Measurements from ENCODE around the gene QPCT.

DNA sequence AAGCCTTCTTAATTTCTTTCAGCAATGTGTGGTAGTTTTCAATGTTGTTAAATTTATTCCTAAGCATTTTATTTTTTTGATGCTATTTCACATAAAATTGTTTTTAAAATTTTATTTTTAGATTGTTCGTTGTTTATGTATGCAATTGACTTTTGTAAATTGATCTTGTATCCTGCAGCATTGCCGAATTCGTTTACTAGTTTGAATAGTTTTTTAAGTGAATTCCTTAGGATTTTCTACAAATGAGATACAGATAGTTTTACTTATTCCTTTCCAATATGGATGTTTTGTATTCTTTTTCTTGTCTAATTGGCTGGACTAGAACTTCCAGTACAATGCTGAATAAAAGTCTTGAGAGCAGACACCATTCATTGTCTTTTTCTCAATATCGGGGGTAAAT is 55.6 kb downstream of the QPCT start:
- TF ChIP-seq, protein P1, sequence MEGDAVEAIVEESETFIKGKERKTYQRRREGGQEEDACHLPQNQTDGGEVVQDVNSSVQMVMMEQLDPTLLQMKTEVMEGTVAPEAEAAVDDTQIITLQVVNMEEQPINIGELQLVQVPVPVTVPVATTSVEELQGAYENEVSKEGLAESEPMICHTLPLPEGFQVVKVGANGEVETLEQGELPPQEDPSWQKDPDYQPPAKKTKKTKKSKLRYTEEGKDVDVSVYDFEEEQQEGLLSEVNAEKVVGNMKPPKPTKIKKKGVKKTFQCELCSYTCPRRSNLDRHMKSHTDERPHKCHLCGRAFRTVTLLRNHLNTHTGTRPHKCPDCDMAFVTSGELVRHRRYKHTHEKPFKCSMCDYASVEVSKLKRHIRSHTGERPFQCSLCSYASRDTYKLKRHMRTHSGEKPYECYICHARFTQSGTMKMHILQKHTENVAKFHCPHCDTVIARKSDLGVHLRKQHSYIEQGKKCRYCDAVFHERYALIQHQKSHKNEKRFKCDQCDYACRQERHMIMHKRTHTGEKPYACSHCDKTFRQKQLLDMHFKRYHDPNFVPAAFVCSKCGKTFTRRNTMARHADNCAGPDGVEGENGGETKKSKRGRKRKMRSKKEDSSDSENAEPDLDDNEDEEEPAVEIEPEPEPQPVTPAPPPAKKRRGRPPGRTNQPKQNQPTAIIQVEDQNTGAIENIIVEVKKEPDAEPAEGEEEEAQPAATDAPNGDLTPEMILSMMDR (IDR thresholded peaks at IDR 0.05): no peak
- TF ChIP-seq POLR2A (IDR thresholded peaks at IDR 0.05): no peak

Data from esophagus squamous epithelium (tissue), 4 donors.